ELF-1 (cell line): ENCODE measurements around the gene IVD.

Experiments used
- DNase-seq: peaks from one replicate; pipeline ENCODE4 v3.0.0-alpha.2; 2016; ENCODE audit warnings: low read depth, low spot score

IVD gene

DNA sequence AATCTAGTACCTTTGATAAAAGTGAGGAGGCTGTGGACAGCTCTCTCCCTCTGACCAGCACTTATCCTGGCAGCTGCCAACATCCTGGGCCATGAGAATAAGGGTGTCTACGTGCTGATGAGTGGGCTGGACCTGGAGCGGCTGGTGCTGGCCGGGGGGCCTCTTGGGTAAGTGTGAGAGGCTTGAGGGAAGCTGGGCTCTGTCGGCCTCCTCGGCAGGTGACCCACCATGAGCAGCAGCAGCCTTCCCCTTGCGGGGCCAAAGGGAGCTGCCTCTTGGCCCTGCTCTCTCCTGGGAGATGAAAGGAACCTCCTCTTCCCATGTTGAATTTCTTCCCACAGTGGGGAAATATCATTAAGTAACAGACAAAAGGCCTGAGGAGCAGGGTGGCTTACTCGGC lies 9.2 kb downstream of the IVD start:
- no peak for DNase-seq

DNA sequence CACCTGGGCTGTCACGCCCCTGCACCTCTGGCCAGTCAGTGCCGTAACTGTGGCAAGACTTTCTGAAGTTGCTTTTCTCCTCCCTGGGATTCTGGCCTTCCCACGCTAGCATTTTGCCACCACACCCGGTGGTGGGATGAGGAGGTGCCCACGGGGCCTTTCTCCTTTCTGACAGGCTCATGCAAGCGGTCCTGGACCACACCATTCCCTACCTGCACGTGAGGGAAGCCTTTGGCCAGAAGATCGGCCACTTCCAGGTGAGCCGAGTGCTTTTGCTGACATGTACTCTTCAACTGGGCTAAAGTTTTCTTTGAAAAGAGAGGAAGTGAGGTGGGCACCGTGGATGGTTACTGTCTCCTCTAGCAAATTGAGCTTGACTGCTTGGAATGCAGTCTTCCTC lies 9.6 kb downstream of the IVD start:
- DNase-seq, result no peak

DNA sequence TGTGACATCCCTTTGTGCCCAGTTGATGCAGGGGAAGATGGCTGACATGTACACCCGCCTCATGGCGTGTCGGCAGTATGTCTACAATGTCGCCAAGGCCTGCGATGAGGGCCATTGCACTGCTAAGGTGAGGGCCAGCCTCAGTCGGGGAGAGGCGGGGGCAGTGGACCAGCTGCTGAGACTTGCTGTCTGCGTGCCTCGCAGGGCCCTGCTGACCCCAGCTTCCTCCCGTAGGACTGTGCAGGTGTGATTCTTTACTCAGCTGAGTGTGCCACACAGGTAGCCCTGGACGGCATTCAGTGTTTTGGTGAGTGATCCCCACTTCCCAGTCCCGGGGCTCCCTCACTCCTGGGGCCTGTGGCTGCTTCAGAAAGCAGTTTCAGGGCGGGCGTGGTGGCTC lies 10.5 kb downstream of the IVD start:
- DNase-seq, result no peak

DNA sequence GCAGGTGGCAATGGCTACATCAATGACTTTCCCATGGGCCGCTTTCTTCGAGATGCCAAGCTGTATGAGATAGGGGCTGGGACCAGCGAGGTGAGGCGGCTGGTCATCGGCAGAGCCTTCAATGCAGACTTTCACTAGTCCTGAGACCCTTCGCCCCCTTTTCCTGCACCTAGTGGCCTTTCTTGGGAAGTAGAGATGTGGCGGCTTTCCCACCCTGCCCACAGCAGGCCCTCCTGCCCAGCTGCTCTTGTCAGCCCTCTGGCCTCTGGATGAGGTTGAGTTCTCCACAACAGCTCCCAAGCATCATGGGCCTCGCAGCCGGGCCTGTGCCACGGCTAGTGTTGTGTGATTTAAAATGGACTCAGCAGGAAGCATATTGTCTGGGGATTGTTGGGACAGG lies 12.5 kb downstream of the IVD start:
- DNase-seq, result no peak

DNA sequence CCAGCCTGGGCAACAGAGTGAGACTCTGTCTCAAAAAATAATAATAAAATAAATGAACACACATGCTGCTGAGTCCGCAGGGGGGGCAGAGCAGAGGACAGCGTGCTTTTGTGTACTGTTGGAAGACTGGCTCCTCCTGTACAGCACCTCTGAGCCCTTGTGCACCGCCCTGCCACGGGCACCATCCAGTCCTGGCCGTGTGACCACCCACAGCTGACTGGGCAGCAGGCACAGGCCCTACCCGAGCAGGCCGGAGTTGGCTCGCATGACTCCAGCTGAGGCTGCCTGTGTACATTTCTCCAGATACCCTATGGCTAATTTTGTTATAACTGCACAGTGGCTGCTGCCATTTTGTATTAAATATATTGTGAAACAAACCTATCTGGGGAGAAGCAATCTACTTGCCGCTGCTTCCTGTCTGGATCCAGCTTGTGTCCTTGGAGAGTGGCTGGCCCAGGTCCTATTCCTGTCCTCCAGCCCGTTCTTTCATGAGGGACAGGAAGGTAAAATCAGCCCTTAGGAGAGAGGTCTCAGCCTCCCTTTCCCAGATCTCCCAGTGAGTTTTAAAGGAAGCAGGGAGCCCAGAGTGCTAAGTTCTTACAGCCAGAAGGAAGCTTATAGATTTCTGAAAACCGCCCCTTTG lies 14.6 kb downstream of the IVD start:
- no peak for DNase-seq

DNA sequence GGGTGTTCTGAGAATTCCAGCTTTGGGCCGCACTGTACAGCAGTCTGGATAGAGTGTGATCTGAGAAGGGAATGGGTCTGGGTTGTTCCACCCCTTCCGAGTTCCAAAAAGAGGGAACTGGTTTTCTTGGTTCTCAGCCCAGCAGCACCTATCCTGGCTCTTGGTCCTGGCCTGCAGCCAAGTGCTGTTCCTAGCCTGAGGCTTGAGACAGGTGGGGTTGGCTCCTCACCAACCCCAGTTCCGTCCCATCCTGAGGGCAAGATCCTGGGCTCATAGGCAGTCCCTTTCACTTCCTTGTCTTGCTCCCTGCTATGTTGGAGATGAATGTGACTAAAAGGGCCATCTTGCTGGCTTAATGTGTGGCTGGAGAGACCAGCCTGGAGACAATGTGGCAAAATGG lies 15.2 kb downstream of the IVD start:
- DNase-seq, result peak; percentile 23

DNA sequence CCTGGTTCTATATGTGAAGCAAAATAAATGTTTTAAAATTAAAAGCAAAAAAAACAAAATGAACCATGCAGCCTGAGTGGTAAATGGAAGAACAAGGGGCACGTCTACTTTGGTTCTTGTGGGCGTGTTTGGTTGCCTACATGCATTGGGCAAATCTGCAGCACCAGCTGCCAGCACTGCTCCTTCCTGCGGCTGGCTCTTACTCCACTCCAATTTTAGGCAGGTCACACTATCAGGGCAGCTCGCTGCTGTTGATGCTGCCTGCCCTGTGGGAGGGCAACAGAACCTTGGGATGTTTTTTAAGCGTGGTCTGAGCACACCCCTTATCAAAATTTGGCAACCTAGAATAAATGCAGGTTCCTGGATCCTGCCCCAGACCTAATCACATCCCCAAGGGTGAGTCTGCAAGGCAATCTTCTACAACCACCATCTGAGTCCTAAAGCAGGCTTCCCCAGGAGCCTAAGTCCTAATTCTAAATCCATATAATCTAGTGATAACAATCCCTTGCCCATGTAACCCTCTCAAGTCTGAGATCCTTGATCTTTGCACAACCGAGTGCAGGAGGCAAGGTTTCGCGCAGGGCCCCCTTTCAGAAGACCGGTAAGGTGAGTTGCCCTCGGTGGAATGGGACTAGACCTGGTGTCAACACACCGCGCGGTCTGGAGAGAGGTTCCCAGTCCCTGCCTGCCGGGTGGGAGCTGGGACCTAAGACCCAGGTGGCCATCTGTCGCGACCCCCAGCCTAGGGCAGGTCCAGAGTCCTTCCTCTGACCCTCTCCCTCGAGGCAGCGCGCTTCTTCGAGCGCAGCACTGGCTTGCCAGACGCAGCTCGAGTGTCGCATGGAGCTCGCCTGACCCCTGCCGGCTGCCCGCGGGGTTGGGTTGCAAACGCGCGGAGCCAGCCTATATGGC lies 15.9 kb downstream of the IVD start:
- DNase-seq, result peak; percentile 88

DNA sequence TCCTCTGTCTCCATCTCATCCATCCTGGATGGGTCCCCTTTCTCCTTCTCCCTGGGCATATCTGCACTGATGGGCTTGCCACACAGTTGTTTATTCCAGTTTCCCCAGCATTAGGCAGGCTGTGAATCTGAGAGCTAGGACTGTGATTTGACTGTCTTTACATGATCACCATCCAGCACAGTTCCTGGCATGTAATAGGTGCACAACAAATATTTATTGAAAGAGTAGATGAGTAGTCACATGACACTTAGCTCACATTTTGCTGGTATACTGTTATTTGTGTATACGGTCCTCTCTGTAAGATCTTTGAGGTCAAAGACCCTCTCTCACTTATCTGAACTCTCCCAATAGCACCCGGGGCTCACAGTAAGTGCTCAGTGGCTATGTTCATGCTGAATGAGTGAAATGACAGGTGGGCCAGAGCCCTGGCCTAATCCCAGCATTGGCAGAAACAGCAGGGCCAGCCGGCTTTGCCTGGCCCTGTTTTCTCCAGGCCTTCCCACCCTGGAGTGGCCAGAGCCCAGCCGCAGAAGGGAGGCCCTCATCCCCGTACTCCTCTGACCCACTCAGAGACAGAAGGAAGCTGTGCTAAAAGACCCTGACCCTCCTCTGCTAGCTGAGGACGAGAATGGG lies 19.0 kb downstream of the IVD start:
- DNase-seq, result no peak

DNA sequence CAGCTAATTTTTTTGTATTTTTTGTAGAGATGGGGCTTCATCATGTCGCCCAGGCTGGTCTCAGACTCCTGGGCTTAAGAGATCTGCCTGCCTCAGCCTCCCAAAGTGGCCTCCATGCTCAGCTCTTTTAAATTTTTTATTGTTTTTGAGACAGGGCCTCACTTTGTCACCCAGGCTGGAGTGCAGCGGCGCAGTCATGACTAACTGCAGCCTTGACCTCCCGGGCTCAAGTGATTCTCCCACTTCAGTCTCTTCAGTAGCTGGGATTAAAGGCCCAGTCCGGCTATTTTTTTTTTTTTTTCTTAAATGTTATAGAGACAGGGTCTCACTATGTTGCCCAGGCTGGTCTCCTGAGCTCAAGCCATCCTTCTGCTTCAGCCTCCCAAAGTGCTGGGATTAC lies 20.1 kb downstream of the IVD start:
- DNase-seq, result no peak

DNA sequence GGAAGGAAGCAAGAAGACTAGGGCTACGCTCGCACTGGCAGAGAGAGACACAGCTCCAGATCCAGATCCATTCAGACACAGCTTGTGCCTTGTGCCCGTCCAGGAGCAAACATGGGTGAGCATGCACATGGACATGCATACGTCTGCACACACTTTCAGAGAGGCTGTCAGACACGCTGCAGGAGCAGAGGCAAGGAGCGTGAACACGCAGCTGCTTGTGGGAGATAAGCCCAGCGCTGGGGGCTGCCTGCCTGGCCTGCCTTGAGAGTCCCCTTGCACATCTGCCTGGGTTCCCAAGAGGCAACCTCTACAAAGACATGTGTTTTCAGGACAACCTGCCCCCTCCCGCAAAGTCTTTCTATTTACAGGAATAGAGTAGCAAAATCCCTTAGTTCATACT lies 21.6 kb downstream of the IVD start:
- no peak for DNase-seq

DNA sequence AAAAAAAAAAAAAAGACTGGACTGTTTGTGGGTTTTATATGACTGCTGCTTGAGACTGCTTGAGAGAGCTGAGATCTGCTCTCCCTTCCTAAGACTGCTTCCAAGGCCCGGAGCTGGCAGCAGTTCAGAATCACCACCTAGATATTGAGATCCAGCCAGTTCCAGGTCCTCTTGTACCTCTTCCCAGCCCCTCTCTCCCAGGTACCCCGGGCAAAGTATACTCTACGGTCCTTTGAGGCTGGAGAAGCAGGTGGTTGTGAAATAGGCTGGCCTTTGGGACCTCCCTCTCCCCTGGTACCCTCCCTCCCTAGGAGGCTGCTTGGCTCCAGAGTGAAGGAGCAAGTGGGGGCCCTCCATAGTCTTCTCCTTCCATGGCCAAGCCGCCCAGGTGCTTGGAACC lies 22.6 kb downstream of the IVD start:
- no peak for DNase-seq

DNA sequence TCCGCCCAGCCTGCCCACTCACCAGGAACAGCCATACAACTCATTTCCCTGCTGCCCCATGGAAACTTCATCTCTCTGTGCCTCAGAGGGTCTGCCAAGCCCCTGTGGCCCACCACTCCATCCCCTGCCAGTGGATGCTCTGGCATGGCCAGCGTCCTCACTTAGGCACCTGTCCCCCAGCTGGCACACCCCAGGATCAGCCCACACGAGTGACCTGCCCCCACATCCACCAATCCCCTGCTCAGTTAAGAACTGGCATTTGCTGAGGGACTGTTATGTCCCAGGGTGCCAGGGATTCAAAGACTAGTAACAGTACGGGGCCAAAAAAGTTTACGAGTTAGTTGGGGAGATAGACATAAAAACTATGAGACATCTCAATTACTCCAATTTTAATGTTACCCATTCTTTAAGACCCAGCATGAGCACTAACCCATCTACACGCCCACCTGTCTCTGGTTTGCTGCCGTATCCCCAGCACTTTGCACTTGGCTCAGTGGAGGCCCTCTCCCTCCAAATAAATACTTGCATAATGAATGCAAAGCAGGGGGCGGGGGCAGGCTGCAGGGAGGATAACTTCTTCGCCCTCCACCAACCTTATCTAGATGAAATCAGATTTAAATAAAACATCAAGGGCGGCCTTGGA lies 23.6 kb downstream of the IVD start:
- DNase-seq, result no peak

DNA sequence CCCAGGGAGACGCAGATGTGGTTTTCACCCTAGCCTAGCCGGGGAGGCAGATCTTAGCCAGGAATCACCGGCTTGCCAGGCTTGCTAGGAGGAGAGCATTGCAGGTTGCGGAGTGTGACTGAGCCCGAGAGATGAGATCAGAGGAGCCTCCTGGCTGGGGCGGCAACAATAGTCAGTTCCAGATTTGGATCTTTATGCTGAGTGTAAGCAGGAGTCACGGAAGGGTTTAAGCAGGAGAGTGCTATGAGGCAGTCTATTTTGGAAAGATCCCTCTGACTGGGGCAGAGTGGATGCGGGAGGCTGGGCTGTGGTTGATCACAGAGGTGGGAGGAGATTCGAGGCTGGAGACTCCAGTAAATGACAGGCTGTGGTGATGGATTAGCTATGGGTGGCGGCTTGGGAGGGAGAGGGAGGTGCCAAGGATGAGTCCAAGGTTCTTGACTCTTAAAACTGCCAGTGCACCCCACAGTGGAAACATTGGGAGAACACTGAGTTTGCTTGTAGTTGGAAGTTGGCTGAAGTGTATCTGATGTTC lies 24.7 kb downstream of the IVD start:
- DNase-seq, result peak; percentile 71

DNA sequence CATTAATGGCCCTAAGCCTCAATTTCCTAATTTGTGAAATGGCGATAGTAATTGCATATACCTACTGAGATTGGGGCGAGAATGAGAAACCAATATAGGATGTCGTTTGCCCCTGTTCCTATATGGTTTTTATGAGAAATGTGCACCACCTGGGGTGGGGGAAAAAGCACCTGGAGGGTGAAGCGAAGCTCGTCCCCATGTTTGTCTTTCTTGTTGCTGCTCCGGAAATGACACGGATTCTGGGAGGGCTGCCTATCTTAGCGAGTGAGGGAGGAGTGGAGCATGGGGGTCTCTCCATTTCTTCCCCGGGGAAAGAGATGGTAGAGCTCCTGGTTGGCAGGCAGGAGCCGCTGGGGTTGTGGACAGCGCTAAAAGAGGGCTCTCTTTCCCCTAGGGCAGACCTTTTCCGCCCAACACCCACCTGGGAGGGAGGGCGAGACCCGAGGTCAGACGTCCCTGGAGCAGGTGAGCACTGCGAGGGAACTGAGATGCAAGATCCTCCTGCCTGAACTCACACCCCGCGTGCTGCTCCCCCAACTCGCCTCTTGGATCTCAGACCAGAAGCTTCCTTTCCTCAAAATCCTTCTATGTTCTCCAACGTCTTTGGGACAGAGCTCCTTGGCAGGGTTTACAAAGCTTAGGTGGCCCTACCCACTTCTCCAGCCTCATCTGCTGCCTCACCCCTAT lies 29.6 kb downstream of the IVD start:
- no peak for DNase-seq

DNA sequence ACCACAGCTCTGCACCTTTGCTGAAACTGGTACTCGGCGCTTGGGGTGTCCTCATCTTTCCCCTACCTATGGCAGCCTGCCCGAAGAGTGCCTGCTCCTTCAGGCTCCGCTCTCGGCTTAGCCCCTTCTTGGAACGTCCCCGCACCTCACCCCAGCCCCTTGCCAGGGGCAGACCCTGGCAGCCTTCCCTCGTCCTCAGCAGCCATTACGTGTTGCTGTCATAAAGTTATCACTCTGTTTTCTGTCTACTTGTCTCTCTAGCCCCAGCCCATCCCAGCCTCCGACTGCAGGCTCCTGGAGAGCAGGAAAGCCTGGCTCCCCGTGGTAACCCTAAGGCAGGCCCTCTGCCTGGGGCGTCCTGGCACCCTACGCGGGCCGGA lies 30.1 kb downstream of the IVD start:
- DNase-seq, result no peak

DNA sequence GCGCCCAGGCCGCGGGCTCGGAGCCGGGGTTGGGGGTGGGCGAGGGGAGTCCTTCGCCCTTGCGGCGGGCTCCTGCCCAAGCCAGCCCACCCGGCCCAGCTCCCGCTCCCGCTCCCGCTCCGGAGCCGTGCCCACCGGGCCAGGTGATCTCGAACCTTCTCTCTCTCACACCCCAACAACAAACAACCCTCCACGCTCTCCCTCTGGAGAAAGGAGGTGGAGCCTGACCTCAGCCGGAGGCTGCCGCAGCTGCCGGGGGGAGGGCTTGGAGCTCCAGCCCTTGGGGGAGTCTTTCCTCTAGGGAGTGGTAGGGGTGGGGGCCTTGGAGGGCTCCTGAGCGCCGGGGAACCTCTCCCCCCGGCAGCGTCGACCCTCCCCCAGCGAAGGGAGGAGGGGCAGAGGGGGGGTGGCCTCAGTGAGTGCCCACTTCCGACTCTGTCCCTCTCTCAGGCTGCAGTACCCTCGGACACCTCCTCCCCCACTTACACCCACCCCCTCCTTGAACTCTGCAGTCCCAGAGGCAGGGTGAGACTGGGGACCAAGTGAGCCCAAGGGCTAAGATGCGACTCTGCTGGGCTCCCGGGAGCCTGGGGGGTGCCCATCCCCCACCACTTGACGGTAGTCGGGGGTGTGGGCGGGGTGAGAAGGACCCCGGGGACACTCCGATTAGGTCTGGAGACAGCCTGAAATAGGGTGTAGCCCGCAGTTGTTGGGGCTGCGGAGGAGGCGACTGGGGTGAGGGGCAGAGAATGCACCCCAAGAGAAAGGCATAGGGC lies 30.7 kb downstream of the IVD start:
- DNase-seq, result peak; percentile 31

DNA sequence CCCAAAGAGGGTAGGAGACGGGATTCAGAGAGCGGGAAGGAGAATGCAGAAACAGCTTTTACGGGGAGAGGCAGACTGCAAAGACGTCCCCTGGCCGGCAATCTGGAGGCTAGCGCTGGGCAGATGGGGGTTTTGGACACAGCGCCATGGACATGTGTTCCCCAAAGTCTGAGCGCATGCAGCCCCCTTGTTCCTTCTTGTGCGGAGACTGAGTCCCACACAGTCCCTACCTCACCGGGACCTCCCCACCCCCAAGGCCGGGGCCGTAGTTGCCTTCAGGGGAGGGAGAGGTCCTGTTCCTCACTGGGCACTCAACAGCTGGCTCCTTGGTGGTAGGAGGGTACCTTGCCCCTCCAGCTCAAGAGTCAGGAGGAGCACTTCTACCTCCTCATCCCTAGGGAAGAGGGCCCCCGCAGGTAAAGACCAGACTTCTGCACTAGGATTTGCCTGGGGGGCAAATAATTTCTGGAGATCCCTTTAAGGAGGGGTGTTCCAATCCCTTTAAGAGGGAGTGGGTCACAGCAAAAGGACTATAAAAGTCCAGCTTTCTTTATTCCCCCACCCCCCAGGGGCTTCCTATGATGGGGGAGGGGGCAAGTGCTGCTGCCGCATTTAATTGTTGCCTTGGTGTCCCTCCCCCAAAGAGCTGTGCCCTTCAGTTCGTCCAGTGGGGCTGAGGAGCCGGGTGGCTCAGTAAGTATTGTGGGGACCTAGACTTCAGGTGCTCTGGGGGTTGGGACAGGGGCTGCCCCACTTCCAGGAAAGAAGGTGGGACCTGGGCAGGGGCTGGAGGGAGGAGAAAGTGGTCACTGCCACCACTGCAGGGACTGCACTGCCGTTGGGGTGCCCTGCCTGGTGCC lies 31.5 kb downstream of the IVD start:
- peak; percentile 52 for DNase-seq

DNA sequence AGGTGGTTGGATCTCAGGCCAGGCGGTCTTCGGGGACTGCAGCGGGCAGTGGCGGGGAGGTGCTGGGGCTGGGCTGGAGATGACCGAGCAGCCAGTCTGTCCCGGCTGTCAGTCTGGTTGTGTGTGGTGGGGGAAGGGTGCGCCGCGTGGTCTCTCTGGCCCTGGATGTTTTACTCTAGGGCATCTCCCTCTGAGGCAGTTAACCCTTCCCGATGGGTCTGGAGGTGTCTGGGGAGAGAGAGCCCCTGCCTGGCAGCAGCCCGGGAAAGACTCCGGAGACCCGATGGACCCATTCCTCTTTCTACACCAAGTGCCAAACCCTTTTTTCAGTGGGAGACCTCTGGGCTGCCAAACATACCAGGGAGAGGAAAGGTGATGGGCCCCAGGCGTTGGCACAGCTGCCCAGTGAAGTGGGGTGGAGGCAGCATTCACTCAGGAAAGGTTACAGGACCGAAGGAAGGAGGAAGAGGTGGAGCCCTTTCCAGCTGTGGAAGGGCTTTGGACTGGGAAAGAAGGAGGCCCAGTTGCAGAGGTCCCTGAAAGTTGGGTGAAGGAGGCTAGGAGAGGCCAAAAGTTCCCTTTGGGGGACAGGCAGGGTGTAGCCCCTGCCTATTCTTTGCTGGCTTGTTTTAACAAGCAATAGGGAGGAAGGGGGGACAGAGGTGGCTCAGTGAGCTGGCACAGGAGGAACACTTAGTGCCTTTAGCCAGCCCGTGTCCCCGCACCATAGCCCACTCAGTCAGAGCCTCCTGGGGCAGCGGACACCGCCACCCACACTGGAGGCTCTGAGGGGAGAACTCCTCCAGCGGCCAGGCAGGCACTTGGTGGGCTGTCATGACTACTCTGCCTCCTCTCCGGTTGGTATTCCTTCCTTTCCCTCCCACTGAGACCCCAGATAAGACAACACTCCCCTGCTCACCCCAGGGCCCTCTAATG lies 32.4 kb downstream of the IVD start:
- peak; percentile 51 for DNase-seq

DNA sequence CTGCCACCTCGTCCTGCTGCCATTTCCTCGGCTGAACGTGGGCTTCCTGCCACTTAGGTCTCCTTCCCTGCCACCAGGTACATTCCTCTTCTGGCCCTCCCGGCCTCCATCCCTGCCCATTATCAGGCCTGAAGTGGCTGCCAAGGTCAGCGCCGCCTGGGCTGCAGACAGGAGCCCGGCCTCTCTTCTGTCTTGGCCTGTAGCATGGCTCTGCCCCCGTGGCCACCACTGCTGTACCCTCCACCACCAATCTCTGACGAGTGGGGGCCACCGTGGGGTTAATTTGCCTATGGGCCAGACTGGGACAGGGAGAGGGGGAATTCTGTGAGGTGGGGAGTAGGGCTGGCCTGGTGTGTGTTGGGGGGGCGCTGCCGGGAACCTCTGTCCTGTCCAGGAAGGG lies 33.1 kb downstream of the IVD start:
- peak; percentile 12 for DNase-seq
